HepG2 (cell line): ENCODE results near the gene HOXD8. TPM values are rescaled to one million over a fixed set of nuclear protein-coding genes. Genes with fewer than 3 reads are reported as not detected.
A peak's percentile ranks its signal among the peaks of the same experiment; 100 is the strongest.

Experiments used
- ATAC-seq: fragments of 200-7000 bp; cut with Tn5 transposase; 3 replicates; pipeline ENCODE4 v1.9.1; 2020; ENCODE audit warnings: mild to moderate bottlenecking, moderate library complexity
- BruUV-seq: library from RNA; stranded (reverse); fragments of 400-500 nt; replicated peaks from 2 replicates; lab custom pipeline; 2021; lab: Mats Ljungman, UMichigan
- CTCF ChIA-PET: fragments of 300-600 bp; formaldehyde crosslinking; extraction: SDS; loops from one replicate; lab custom pipeline; 2021; ENCODE audit warnings: low total read pairs, inconsistent platforms, low intra/inter-chr PET ratio; lab: Yijun Ruan, JAX
- POLR2A ChIA-PET: fragments of 350-600 bp; sonication (Branson Sonifier 250); formaldehyde crosslinking; loops from one replicate; lab custom pipeline; 2020; ENCODE audit warnings: antibody characterized with exemption, inconsistent platforms; lab: Yijun Ruan, JAX
- DNase-seq: peaks from one replicate; pipeline ENCODE4 v3.0.0-alpha.2; 2015; ENCODE audit warnings: low spot score
- FAIRE-seq: peaks from 3 replicates; lab custom pipeline; 2011; peaks lifted over from hg19 to GRCh38; lab: Jason Lieb, UNC
- H2AFZ ChIP-seq: one replicate; pipeline ENCODE4 v1.6.1; 2011; ENCODE audit warnings: low read length, inconsistent platforms
- H3K27ac ChIP-seq: fragments of 300-600 bp; 3 replicates; pipeline ENCODE4 v1.8.0; 2011; ENCODE audit warnings: mixed run types, mild to moderate bottlenecking, mixed read lengths, low read length, inconsistent platforms; ENCODE audit not compliant: insufficient read depth; ENCODE audit errors: extremely low read length
- H3K27me3 ChIP-seq, 2 experiments: fragments of 200-600 bp in 1 of 2; 2 replicates in 1 of 2; 3 replicates in 1 of 2; pipeline versions ENCODE4 v1.6.0 to v1.8.0; 2011; ENCODE audit warnings: low read length in 2 of 2, mild to moderate bottlenecking in 2 of 2, moderate library complexity in 2 of 2, inconsistent platforms in 1 of 2; ENCODE audit not compliant: insufficient read depth in 2 of 2, control insufficient read depth in 1 of 2
- H3K36me3 ChIP-seq, 2 experiments: fragments of 200-600 bp in 1 of 2; replicated peaks in 1 of 2; 2 replicates in 1 of 2; 3 replicates in 1 of 2; pipeline versions ENCODE4 v1.5.1 to v1.8.0; 2011; ENCODE audit warnings: low read length in 2 of 2, inconsistent platforms in 1 of 2; ENCODE audit not compliant: insufficient read depth in 2 of 2, control insufficient read depth in 1 of 2
- H3K4me1 ChIP-seq: 2 replicates; pipeline ENCODE4 v1.5.1; 2012; ENCODE audit warnings: low read length, inconsistent platforms; ENCODE audit not compliant: insufficient read depth
- H3K4me2 ChIP-seq: 2 replicates; pipeline ENCODE4 v1.6.0; 2011; ENCODE audit warnings: low read depth, low read length, inconsistent platforms
- H3K4me3 ChIP-seq, 3 experiments: fragments of 200-600 bp in 1 of 3; sonication (generic), shearing (Covaris generic) in 1 of 3; replicated peaks in 1 of 3; 2 replicates each; pipeline ENCODE4 v1.5.1; 2011 to 2016; ENCODE audit warnings: low read length in 3 of 3, inconsistent platforms in 2 of 3, low read depth in 2 of 3, mild to moderate bottlenecking in 2 of 3, control low read depth in 1 of 3, mixed read lengths in 1 of 3; ENCODE audit not compliant: insufficient read depth in 1 of 3
- H3K79me2 ChIP-seq: one replicate; pipeline ENCODE4 v1.6.1; 2011; ENCODE audit warnings: low read length, inconsistent platforms; ENCODE audit not compliant: insufficient read depth
- H3K9ac ChIP-seq: 2 replicates; pipeline ENCODE4 v1.6.0; 2011; ENCODE audit warnings: mild to moderate bottlenecking, low read depth, low read length, inconsistent platforms; ENCODE audit not compliant: insufficient read depth
- H3K9me3 ChIP-seq: 2 replicates; pipeline ENCODE4 v1.5.1; 2012; ENCODE audit warnings: mild to moderate bottlenecking, low read length
- H4K20me1 ChIP-seq: 2 replicates; pipeline ENCODE4 v1.6.0; 2011; ENCODE audit warnings: inconsistent platforms, mild to moderate bottlenecking, low read length, moderate library complexity; ENCODE audit not compliant: insufficient read depth
- CBX2 ChIP-seq, 2 experiments: fragments of 200-600 bp in 1 of 2; sonication (generic); formaldehyde crosslinking in 1 of 2; IDR thresholded peaks; 2 replicates each; pipeline versions ENCODE4 v1.7.0 to v1.8.1; 2018 to 2022; ENCODE audit warnings: low read depth in 2 of 2, low read length in 1 of 2, mild to moderate bottlenecking in 1 of 2, missing genetic modification reagents in 1 of 2
- E2F2 ChIP-seq: sonication (generic); formaldehyde crosslinking; IDR thresholded peaks from 2 replicates; pipeline ENCODE4 v1.4.0; 2020; ENCODE audit warnings: missing genetic modification reagents, borderline replicate concordance
- EZH2 ChIP-seq: conservative IDR thresholded peaks from 2 replicates; pipeline ENCODE4 v1.6.1; 2012; ENCODE audit warnings: mild to moderate bottlenecking, low read depth, low read length, moderate library complexity
- KLF11 ChIP-seq: IDR thresholded peaks from 2 replicates; pipeline ENCODE4 v1.6.1; 2016; ENCODE audit warnings: missing compliant biosample characterization
- MEF2D ChIP-seq: sonication (generic); formaldehyde crosslinking; IDR thresholded peaks from 2 replicates; pipeline ENCODE4 v1.5.1; 2020; ENCODE audit warnings: mild to moderate bottlenecking, missing genetic modification reagents
- MXD4 ChIP-seq: IDR thresholded peaks from 2 replicates; pipeline ENCODE4 v1.6.1; 2016; ENCODE audit warnings: mild to moderate bottlenecking, missing biosample characterization, missing genetic modification reagents
- PREB ChIP-seq: sonication (generic); formaldehyde crosslinking; IDR thresholded peaks from 2 replicates; pipeline ENCODE4 v1.4.0; 2020; ENCODE audit warnings: missing genetic modification reagents
- RNF2 ChIP-seq: fragments of 450-650 bp; conservative IDR thresholded peaks from 2 replicates; pipeline ENCODE4 v1.6.1; 2016; ENCODE audit warnings: low read depth
- SCMH1 ChIP-seq: sonication (generic); formaldehyde crosslinking; IDR thresholded peaks from 2 replicates; pipeline ENCODE4 v1.9.0; 2021; ENCODE audit warnings: missing genetic modification reagents, mild to moderate bottlenecking, borderline replicate concordance
- ZNF292 ChIP-seq: sonication (generic); formaldehyde crosslinking; IDR thresholded peaks from 2 replicates; pipeline ENCODE4 v1.8.1; 2022; ENCODE audit warnings: mild to moderate bottlenecking, low read depth, missing genetic modification reagents, borderline replicate concordance
- WGBS: methylation state at CpG from one replicate; pipeline ENCODE4 v1.1.6; 2017; ENCODE audit warnings: low lambda C conversion rate; 5-methylcytosine and 5-hydroxymethylcytosine counted together
- in situ Hi-C: cut with HindIII; loops from 2 replicates; pipeline ENCODE4 v1.10.0; 2017; ENCODE audit warnings: low pct_unique_long_range_greater_than_20kb; ENCODE audit not compliant: extremely low pct_ligation_motif_present
- intact Hi-C: fragments of 100-400 bp; cut with micrococcal nuclease; formaldehyde crosslinking; loops from one replicate; pipeline ENCODE4 v1.10.0; 2022; ENCODE audit not compliant: unreplicated experiment
- polyA plus RNA-seq, 8 experiments: library from polyadenylated mRNA; depleted of rRNA in 3 of 8; stranded (reverse) in 7 of 8; unstranded in 1 of 8; fragments of >200 nt; fragmentation: Illumina TruSeq in 4 of 8; extraction: Trizol in 4 of 8; gene quantifications; 2 replicates each; pipeline versions ENCODE4 v1.2.1 to v1.2.3, GENCODE V29; 2011 to 2016; ENCODE audit warnings: low read depth in 4 of 8, missing spikeins in 1 of 8, mixed read lengths in 1 of 8; ENCODE audit not compliant: insufficient read depth in 1 of 8
- total RNA-seq, 5 experiments: library from RNA; depleted of rRNA; stranded (reverse); fragments of >200 nt; fragmentation: Illumina TruSeq; extraction: Trizol; gene quantifications; 2 replicates each; pipeline ENCODE4 v1.2.3, GENCODE V29; 2016; ENCODE audit warnings: low read depth in 1 of 5

The HOXD8 gene
- total and polyA plus RNA-seq, 2 of the 13 experiments (the other 11 are each of a cell fraction or from before 2014, with no cell fraction given), result not detected

- in situ Hi-C loops, result no loop called here
- ATAC-seq, result no peak
- no peak for FAIRE-seq
- Histone ChIP-seq H3K4me2 (peak overlapping the region; percentile 51), H3K27ac (no peak overlapping the region), H3K79me2 (no peaks in the 10 kb centered on the region), H3K4me1 (no peaks in the 10 kb centered on the region), H3K9ac (no peak overlapping the region), H3K4me3 (peak overlapping the region in 1 of 3 experiments; percentile 8; a peak in 1 of 6 replicates), H3K9me3 (no peaks in the 10 kb centered on the region), H2AFZ (no peak overlapping the region), H3K27me3 (peaks cover 12 to 87% of the 10 kb centered on the region in 2 experiments), H4K20me1 (no peaks in the 10 kb centered on the region), H3K36me3 (no peaks in the 10 kb centered on the region)
- no peak for DNase-seq
- intact Hi-C loops, result no loop called here
- CTCF ChIA-PET, result no interaction called here
- WGBS, result 30% methylated on average over 33 of the region's 33 CpGs
- POLR2A ChIA-PET, result no interaction called here
- BruUV-seq, result no TSS peak
- TF ChIP-seq RNF2 (peak; percentile 51; the same call in 1 of the 2 replicates), E2F2 (CRISPR knock-in tag) (no peak), CBX2 (IDR thresholded peaks at IDR 0.05; ENCODE audit: low read depth, low read length) (peak; percentile 91), CBX2 (CRISPR knock-in tag; IDR thresholded peaks at IDR 0.05; ENCODE audit: low read depth) (peak; percentile 59), MXD4 (CRISPR knock-in tag) (no peak), KLF11 (CRISPR knock-in tag) (no peak), PREB (CRISPR knock-in tag) (no peak), EZH2 (peak; percentile 77), SCMH1 (CRISPR knock-in tag) (0 out of 2 replicates have a peak, but pooled peaks have one; percentile 40), ZNF292 (CRISPR knock-in tag) (no peak), MEF2D (CRISPR knock-in tag) (no peak)
Observed at GRCh38 chr2:176132205-176133171, 3.0 kb downstream of the HOXD8 start.
